Sigmoid colon (tissue), 4 donors: ENCODE results near the gene NCKAP5.

Source experiments
- EP300 ChIP-seq, 4 donors: sonication (generic); formaldehyde crosslinking; IDR thresholded peaks; one replicate each; pipeline ENCODE4 v1.6.1; 2017; ENCODE audit warnings: antibody characterized with exemption in 4 of 4
- POLR2A ChIP-seq, 2 donors: fragments of 450-650 bp; IDR thresholded peaks; one replicate each; pipeline ENCODE4 v1.6.1; 2016; ENCODE audit warnings: antibody characterized with exemption in 2 of 2, mild to moderate bottlenecking in 2 of 2, moderate library complexity in 2 of 2
- TF ChIP-seq, protein P1 (sequence below), 4 experiments: fragments of 450-650 bp in 3 of 4; fragments of 200-600 bp in 1 of 4; IDR thresholded peaks; one replicate each; pipeline ENCODE4 v1.5.1; 2016 to 2019; ENCODE audit warnings: antibody characterized with exemption in 4 of 4, mild to moderate bottlenecking in 3 of 4, moderate library complexity in 2 of 4

DNA sequence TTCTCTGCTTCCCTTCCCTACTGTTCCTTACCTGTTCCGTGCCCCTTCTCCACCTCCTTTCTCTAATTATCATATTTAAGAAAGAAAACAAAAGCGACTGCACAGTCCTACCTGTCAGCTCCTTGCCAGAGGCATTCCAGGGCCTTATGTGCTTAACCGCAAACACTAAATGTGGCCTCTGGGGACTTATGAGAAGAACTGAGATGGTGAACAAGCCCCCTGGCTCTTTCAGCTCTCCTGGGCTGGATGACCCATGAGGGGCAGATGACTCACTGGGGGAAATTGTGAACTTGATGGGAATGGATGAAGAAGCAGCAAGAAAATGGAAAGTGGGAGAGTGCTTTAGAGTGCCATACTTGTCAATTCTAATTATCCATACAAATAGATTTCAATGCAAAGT, 792.0 kb downstream of the NCKAP5 start:
- TF ChIP-seq, protein P1, sequence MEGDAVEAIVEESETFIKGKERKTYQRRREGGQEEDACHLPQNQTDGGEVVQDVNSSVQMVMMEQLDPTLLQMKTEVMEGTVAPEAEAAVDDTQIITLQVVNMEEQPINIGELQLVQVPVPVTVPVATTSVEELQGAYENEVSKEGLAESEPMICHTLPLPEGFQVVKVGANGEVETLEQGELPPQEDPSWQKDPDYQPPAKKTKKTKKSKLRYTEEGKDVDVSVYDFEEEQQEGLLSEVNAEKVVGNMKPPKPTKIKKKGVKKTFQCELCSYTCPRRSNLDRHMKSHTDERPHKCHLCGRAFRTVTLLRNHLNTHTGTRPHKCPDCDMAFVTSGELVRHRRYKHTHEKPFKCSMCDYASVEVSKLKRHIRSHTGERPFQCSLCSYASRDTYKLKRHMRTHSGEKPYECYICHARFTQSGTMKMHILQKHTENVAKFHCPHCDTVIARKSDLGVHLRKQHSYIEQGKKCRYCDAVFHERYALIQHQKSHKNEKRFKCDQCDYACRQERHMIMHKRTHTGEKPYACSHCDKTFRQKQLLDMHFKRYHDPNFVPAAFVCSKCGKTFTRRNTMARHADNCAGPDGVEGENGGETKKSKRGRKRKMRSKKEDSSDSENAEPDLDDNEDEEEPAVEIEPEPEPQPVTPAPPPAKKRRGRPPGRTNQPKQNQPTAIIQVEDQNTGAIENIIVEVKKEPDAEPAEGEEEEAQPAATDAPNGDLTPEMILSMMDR (IDR thresholded peaks at IDR 0.05), result no peak
- TF ChIP-seq POLR2A (IDR thresholded peaks at IDR 0.05) (no peak), EP300 (IDR thresholded peaks at IDR 0.05) (no peak)
